Measurements from ENCODE around the gene MAPK8IP3. TPM values are rescaled to one million over a fixed set of nuclear protein-coding genes. Genes with fewer than 3 reads are reported as not detected.
"Not testable (repeated sequence)": the region's sequence is repeated elsewhere in the genome, so short reads cannot be mapped to it uniquely, and the experiment has no call there.

MAPK8IP3 gene
- total and polyA plus RNA-seq, 5 experiments from 2014 or later = 0.87 to 342 (median 2.8) TPM

DNA sequence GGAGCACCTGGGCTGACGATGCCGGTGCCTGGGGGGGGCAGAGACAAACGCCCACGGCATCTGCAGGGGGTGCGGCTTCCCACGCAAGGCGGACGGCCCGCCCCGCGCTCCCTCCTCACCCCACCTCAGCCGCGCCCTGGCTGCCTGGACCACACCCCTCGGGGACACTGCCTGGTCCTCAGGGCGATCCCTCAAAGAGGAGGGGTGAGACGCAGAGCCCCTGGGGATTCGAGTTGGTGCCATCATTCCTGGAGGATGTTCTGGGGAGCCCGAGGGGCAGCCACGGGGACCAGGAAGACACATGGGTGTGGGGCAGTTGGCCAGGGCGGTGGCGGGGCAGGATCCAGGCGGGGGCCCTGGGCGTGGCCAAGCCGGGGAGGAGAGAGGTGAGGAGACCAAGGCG is 83.6 kb downstream of the MAPK8IP3 start:
- ATAC-seq (no peak), DNase-seq (peak in 1 of 10 donors; percentile 42)
- no peak overlapping the region for H3K27ac Mint-ChIP-seq
- POLR2A ChIA-PET = no interaction called here
- no peak overlapping the region for H3K4me3 Mint-ChIP-seq
- peaks cover 0 to 19% (median 6%) of the 10 kb centered on the region in 3 donors for H3K36me3 Mint-ChIP-seq
- no peaks in the 10 kb centered on the region for H3K9me3 Mint-ChIP-seq
- peaks cover 3 to 23% (median 9%) of the 10 kb centered on the region in 4 donors for H3K4me1 Mint-ChIP-seq
- no peaks in the 10 kb centered on the region for H3K27me3 Mint-ChIP-seq

DNA sequence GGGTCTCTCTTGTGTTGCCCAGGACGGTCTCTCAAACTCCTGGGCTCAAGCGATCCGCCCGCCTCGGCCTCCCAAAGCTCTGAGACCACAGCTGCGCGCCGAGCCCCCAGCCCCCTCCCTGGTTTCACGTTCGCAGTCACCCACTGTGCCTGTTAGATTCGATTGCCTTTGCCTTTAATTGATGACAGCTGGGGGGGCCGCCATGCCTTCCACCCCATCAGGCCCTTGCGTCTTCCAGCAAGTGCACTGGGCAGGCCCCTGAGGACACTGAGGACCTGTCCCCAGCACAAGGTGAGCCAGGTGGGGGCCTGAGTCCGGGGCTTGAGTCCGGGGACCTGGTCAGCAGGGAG is 84.2 kb downstream of the MAPK8IP3 start:
- DNase-seq (no peak), ATAC-seq (no peak)
- Mint-ChIP-seq H3K27me3 (no peaks in the 10 kb centered on the region), H3K27ac (no peak overlapping the region), H3K4me1 (peaks cover 1 to 19% (median 6%) of the 10 kb centered on the region in 4 donors), H3K36me3 (peaks cover 0 to 16% (median 6%) of the 10 kb centered on the region in 3 donors), H3K9me3 (no peaks in the 10 kb centered on the region), H3K4me3 (no peak overlapping the region)
- POLR2A ChIA-PET = no interaction called here

DNA sequence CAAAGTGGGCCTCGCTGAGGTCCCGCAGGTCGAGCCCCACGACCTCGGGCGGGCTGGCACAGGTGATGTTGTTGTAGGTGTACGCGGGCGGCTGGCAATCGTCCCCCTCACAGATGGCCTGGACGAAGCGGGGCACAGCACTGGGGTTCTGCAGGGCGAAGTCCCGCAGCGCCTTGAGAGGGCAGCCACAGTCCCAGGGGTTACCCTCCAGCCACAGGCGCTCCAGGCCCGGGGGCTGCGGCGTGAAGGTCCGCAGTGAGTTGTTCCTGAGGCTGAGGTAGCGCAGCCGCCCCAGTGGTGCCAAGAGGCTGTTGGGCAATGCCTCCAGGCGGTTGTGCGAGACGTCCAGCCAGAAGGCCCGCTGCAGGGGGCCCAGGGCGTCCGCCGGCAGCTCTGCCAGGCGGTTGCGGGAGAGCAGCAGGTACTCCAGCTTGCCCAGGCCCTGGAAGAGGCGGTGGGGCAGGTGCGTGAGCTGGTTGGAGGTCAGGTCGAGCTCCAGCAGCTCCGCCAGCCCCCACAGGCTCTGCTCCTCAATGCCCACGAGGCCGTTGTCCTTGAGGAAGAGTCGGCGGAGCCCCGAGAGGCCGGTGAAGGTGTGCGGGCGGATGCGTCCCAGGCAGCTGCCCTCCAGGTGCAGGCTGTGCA is 84.7 kb downstream of the MAPK8IP3 start:
- DNase-seq = peak in 1 of 10 donors; percentile 61

DNA sequence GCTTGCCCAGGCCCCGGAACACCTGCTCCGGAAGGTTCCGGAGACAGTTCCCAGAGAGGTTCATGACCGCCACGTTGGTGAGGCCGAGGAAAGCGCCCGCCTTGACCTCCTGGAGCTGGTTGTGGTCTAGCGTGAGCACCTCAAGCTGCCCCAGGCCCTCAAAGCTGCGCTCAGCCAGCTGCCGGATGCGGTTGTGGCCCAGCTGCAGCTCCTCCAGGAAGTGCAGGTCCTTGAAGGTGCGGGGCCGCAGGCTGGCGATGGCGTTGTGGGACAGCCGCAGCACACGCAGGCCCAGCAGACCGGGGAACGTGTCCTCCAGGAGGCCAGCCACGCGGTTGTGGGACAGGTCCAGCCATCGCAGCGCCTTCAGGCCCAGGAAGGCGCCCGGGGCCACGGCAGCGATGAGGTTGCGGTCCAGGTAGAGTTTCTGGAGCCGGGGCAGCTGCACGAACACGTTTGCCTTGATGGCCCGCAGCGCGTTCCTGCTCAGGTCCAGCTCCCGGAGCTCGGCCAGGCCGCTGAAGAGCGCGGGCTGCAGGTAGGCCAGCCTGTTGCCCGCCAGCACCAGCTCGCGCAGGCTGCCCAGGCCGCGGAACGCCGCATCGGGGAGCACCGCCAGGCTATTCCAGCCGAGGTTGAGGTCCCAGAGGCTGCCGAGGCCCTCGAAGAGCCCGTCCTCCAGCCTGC is 85.4 kb downstream of the MAPK8IP3 start:
- Mint-ChIP-seq H3K9me3 (no peaks in the 10 kb centered on the region), H3K4me3 (no peak overlapping the region), H3K27ac (no peak overlapping the region), H3K4me1 (peaks cover 0 to 9% (median 3%) of the 10 kb centered on the region in 4 donors), H3K36me3 (peaks cover 0 to 11% (median 6%) of the 10 kb centered on the region in 3 donors), H3K27me3 (no peaks in the 10 kb centered on the region)
- ATAC-seq (no peak), DNase-seq (peak in 1 of 10 donors; percentile 42)
- POLR2A ChIA-PET = interaction anchor here (0.8 kb wide), 1 partner anchor 9 kb away, joined by 3 read pairs; the partner anchor contains the start of genes NUBP2 and SPSB3

More for the DNA sequence above, 84.7 kb downstream of the MAPK8IP3 start:
- H3K9me3 Mint-ChIP-seq = no peaks in the 10 kb centered on the region
- no peak overlapping the region for H3K27ac Mint-ChIP-seq
- POLR2A ChIA-PET = no interaction called here
- peaks cover 1 to 15% (median 3%) of the 10 kb centered on the region in 4 donors for H3K4me1 Mint-ChIP-seq
- H3K27me3 Mint-ChIP-seq = no peaks in the 10 kb centered on the region
- peaks cover 0 to 11% (median 6%) of the 10 kb centered on the region in 3 donors for H3K36me3 Mint-ChIP-seq
- ATAC-seq = no peak
- H3K4me3 Mint-ChIP-seq = no peak overlapping the region

DNA sequence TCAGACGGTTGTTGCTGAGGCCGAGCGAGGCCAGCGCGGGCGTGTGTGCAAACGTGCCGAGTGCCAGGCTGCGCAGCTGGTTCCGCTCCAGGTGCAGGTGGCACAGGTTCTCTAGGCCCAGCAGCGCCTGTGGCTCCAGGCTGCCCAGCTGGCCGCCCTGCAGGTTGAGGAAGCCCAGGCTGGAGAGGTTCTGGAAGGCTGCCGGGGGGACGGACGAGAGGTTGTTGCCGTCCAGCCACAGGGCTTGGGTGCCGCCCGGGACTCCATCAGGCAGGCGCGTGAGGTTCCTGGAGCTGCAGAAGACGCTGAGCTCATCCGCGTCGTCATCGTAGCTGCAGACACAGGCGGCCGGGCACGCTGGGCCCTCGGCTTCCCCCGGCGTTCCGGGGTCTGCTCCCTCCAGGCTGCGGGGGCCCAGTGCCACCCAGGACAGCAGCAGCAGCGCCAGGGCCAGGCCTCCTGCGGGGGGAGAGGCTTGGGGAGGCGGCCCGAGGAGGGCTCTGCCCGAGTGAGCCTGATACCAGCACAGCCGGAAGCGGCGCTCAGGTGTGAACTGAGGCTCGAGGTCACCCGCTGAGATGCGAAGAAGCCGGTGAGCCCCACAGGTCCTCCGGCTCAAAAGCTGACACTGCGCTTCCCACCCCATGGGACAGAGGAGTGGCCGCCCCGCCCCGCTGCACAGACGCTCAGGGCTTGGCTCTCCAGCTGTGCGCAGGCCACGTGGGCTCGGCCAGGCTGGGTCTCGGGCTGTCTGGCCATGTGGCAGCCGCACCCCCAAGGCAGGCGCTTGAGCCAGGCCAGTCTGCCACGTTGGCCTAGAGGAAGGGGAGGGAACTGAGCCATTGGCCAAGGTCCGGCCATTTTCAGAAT is 86.2 kb downstream of the MAPK8IP3 start:
- H3K9me3 Mint-ChIP-seq = peaks cover 0 to 2% (median 1%) of the 10 kb centered on the region in 9 donors
- DNase-seq = no peak
- peaks cover 0 to 4% (median 3%) of the 10 kb centered on the region in 4 donors for H3K4me1 Mint-ChIP-seq
- peaks cover 0 to 11% (median 6%) of the 10 kb centered on the region in 3 donors for H3K36me3 Mint-ChIP-seq
- H3K27me3 Mint-ChIP-seq = no peaks in the 10 kb centered on the region
- H3K27ac Mint-ChIP-seq = no peak overlapping the region
- ATAC-seq = no peak
- POLR2A ChIA-PET = interaction anchor here (0.8 to 2.1 kb wide), 2 partner anchors 10 kb away, joined by 3 to 10 read pairs; partner anchors contain the start of genes NUBP2 and SPSB3
- no peak overlapping the region for H3K4me3 Mint-ChIP-seq

DNA sequence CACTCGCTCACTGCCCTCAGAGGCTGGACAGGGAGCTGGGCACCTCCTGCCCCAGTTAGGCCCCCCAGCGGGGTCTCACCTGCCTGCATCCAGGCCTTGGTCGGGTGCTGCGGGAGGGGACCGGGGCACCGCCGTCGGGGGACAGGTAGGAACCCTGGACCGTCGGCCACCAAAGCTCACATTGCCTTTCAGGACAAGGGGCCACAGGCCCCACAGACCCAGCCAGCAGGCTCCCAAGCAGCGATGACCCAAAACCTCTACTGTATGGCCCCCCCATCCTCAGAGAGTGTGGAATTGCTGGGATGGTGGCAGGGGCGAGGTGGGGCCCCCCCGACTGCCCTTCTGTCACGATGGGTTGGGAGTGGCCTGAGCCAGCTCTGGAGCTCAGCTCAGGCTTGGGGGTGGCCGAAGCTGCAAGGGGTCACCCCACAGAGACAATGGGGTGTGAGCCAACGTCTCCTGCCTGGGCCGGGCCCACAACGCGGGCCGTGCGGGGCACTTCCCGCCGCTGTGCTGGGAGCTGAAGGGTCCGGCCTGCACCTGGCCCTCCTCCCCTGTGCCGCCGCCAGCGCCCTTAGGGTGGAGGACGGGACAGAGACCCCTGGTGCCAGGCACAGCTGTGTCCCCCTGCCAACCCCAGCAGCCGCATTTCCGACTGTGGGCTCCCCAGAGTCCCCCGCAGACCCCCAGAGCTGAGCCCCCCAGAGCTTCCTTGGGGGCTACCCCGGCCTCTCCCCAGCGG is 87.0 kb downstream of the MAPK8IP3 start:
- H3K36me3 Mint-ChIP-seq = peaks cover 0 to 11% (median 6%) of the 10 kb centered on the region in 3 donors
- H3K9me3 Mint-ChIP-seq = peaks cover 0 to 5% (median 3%) of the 10 kb centered on the region in 9 donors
- no peaks in the 10 kb centered on the region for H3K27me3 Mint-ChIP-seq
- H3K4me1 Mint-ChIP-seq = peaks cover 0 to 4% (median 2%) of the 10 kb centered on the region in 4 donors
- ATAC-seq (no peak), DNase-seq (peak in 1 of 10 donors; percentile 58)
- no peak overlapping the region for H3K27ac Mint-ChIP-seq
- H3K4me3 Mint-ChIP-seq = no peak overlapping the region
- POLR2A ChIA-PET = interaction anchor here (0.5 to 2.1 kb wide), 3 partner anchors 11 to 1325 kb away, joined by 3 to 10 read pairs (median 4); partner anchors contain the start of genes NUBP2 and SPSB3

DNA sequence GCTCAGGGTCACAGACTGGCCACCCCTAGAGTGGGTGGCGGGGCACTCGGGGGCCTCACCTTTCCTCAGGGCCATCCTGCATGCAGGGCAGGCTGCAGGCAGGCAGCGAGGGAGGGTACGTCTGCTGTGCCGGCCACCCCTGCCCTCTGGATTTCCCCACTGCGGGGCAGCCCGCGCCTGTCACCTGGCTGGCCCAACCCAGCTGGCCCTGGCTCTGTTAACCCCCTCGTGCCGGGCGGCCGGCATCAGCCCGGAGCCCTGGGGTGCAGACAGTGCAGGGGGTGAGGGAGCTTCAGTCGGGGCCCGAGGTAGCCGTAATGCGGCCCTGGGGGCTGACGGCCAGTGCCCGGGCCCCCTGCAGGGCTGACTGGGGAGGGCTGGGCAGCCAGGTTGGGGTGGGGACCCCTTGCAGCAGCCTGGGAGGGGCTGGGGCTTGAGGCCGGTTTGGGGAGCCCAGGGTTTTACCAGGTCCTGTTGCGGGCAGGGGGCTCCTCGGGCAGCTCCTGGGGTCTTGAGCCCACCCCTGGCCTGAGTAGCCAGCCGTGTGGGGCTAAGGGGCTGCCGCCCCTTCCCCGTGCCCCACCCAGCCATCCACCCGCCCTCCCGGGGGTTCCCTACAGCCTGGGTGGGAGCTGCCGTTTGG is 87.7 kb downstream of the MAPK8IP3 start, which contains the start of gene IGFALS:
IGFALS (minus strand) TSS at position 128 of the 643 bp plus-strand sequence; CDS start at position 75, 53 bp downstream.
- no peak for DNase-seq
- peaks cover 0 to 4% (median 2%) of the 10 kb centered on the region in 4 donors for H3K4me1 Mint-ChIP-seq
- peaks cover 0 to 5% (median 3%) of the 10 kb centered on the region in 9 donors for H3K9me3 Mint-ChIP-seq
- POLR2A ChIA-PET = interaction anchor here (0.5 to 2.1 kb wide), 3 partner anchors 11 to 1324 kb away, joined by 3 to 10 read pairs (median 4); partner anchors contain the start of genes NUBP2 and SPSB3
- H3K36me3 Mint-ChIP-seq = peaks cover 0 to 8% (median 6%) of the 10 kb centered on the region in 3 donors
- ATAC-seq = no peak
- H3K4me3 Mint-ChIP-seq = no peak within 1 kb of the TSS
- H3K27ac Mint-ChIP-seq = no peak within 1 kb of the TSS
- no peaks in the 10 kb centered on the region for H3K27me3 Mint-ChIP-seq

DNA sequence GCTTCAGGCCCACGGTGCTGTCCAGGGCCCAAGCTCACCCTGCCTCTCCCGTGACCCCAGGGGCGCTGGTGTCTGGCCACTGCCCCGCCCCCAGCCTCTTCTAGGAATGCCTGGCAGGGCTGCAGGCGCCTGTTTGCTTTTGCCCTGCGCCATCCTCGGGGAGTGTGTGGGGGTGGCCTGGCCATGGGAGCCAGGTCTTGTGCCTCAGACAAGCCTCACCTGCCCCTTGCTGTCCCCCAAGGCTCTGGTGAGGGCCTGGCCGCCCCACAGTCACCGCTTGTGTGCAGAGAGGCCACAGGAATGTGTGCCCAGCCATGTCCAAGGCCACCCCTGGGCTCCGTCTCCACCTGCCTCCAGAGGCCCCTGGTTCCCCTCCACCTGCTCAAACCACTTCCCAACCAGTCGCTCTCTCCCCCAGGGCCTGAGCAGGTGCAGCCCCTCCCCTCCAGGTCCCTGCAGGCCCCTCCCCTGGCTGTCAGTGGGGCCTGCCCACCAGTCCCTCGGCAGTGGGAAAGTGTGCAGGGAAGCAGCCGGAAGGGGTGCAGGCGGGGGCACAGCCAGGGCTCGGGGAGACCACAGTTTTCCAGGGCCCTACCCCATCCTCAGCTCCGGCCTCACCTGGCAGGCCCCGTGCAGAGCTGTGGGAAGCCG is 88.4 kb downstream of the MAPK8IP3 start:
- H3K36me3 Mint-ChIP-seq = peaks cover 0 to 2% (median 0%) of the 10 kb centered on the region in 3 donors
- ATAC-seq (no peak), DNase-seq (peak in 1 of 10 donors; percentile 49)
- POLR2A ChIA-PET = interaction anchor here (2.1 kb wide), 1 partner anchor 12 kb away, joined by 10 read pairs; the partner anchor contains the start of genes NUBP2 and SPSB3
- H3K4me1 Mint-ChIP-seq = no peaks in the 10 kb centered on the region
- no peaks in the 10 kb centered on the region for H3K27me3 Mint-ChIP-seq
- H3K4me3 Mint-ChIP-seq = no peak overlapping the region
- H3K27ac Mint-ChIP-seq = no peak overlapping the region
- H3K9me3 Mint-ChIP-seq = peaks cover 0 to 8% (median 3%) of the 10 kb centered on the region in 9 donors

DNA sequence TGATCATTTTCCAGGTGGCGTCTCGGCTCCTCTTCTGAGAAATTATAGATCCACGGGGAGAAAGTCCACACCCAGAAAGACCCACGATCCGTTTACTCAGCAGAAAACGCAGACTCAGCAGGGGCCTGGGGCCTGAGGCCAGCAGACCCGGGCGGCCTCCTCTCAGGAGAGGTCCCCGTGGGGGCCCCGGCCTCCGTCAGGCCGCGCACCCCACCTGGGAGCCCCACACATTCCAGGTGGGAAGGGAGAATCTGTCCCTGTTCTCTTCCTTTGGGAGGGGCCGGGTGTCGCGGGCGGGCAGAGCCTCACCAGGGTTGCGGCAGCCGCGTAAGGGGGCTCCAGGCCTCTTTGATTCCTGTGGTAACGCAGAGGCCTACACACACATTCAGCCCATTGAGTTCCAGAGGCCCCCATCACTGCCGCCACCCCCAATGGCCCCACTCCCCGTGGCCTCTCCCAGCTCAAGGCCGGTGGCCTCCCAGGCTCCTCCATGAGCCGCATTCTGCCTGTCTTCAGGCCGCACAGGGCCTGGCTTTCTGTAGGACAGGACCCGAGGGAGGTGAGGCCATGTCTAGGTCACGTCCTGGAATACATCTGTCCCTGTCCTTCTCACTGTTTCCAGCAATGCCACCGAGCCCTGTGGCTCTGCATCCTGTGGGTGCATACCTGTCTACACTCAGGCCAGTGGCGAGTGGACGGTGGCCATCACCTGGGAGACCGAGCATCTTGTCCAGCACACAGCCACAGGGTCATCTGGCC is 89.1 kb downstream of the MAPK8IP3 start:
- peaks cover 0 to 8% (median 3%) of the 10 kb centered on the region in 9 donors for H3K9me3 Mint-ChIP-seq
- peaks cover 0 to 2% (median 0%) of the 10 kb centered on the region in 3 donors for H3K36me3 Mint-ChIP-seq
- H3K4me1 Mint-ChIP-seq = peaks cover 0 to 1% (median 0%) of the 10 kb centered on the region in 4 donors
- H3K27ac Mint-ChIP-seq = no peak overlapping the region
- peak in 1 of 10 donors; percentile 42 for DNase-seq
- ATAC-seq = no peak
- H3K27me3 Mint-ChIP-seq = no peaks in the 10 kb centered on the region
- H3K4me3 Mint-ChIP-seq = no peak overlapping the region
- POLR2A ChIA-PET = no interaction called here

DNA sequence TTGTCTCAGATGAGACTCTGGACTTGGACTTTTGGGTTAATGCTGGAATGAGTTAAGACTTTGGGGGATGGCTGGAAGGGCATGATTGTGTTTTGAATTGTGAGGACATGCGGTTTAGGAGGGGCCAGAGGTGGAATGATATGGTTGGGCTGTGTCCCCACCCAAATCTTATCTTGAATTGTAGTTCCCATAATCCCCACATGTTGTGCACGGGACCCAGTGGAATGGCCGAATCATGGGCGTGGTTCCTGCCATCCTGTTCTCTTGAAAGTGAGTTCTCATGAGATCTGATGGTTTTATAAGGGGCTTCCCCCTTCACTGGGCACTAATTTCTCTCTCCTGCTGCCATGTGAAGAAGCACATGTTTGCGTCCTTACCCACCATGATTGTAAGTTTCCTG is 93.3 kb downstream of the MAPK8IP3 start:
- POLR2A ChIA-PET, H3K9me3 Mint-ChIP-seq, H3K27ac Mint-ChIP-seq, DNase-seq, H3K36me3 Mint-ChIP-seq, H3K4me3 Mint-ChIP-seq, H3K4me1 Mint-ChIP-seq, H3K27me3 Mint-ChIP-seq, ATAC-seq: not testable (repeated sequence)

Data from naive thymus-derived CD8-positive, alpha-beta T cell (primary cell).